CD4-positive, alpha-beta T cell (primary cell): ENCODE data around the gene PIAS2. TPM values are rescaled to one million over a fixed set of nuclear protein-coding genes. Genes with fewer than 3 reads are reported as not detected.
"Not testable (repeated sequence)": the region's sequence is repeated elsewhere in the genome, so short reads cannot be mapped to it uniquely, and the experiment has no call there.

Source experiments
- ATAC-seq: fragments of 200-7000 bp; cut with Tn5 transposase; one replicate; pipeline ENCODE4 v1.10.0; 2022; ENCODE audit warnings: mild to moderate bottlenecking; ENCODE audit not compliant: poor library complexity
- CTCF ChIA-PET: fragments of 350-600 bp; sonication (Branson Sonifier 250); formaldehyde crosslinking; loops from one replicate; lab custom pipeline; 2021; ENCODE audit warnings: antibody characterized with exemption, inconsistent platforms; lab: Charles Lee
- POLR2A ChIA-PET: fragments of 350-600 bp; sonication (Branson Sonifier 250); formaldehyde crosslinking; loops from one replicate; lab custom pipeline; 2021; ENCODE audit warnings: antibody characterized with exemption, inconsistent platforms; lab: Charles Lee
- DNase-seq, 14 experiments: peaks; one replicate each; pipeline ENCODE4 v3.0.0-alpha.2; 2013 to 2020; ENCODE audit warnings: mixed read lengths in 2 of 14
- H3K27ac ChIP-seq, 2 donors: one replicate each; pipeline versions ENCODE4 v1.5.1 to v1.7.0; 2013; ENCODE audit warnings: low read length in 2 of 2, low read depth in 1 of 2, mild to moderate bottlenecking in 1 of 2
- H3K27me3 ChIP-seq, 2 experiments: 1 replicate in 1 of 2; 2 replicates in 1 of 2; pipeline versions ENCODE4 v1.6.1 to v1.7.0; 2013; ENCODE audit warnings: low read length in 2 of 2, control low read depth in 1 of 2, mild to moderate bottlenecking in 1 of 2, moderate library complexity in 1 of 2; ENCODE audit not compliant: insufficient read depth in 2 of 2, control insufficient read depth in 1 of 2
- H3K36me3 ChIP-seq: one replicate; pipeline ENCODE4 v1.6.1; 2013; ENCODE audit warnings: low read length, control low read depth; ENCODE audit not compliant: insufficient read depth
- H3K4me1 ChIP-seq: one replicate; pipeline ENCODE4 v1.6.1; 2013; ENCODE audit warnings: low read length, control low read depth; ENCODE audit not compliant: insufficient read depth
- H3K4me3 ChIP-seq: one replicate; pipeline ENCODE4 v1.5.1; 2013; ENCODE audit warnings: mild to moderate bottlenecking, low read length, moderate library complexity
- H3K9me3 ChIP-seq, 2 experiments: 1 replicate in 1 of 2; 2 replicates in 1 of 2; pipeline versions ENCODE4 v1.6.1 to v1.7.0; 2013; ENCODE audit warnings: low read length in 2 of 2, mild to moderate bottlenecking in 2 of 2, control low read depth in 1 of 2, moderate library complexity in 1 of 2; ENCODE audit not compliant: control insufficient read depth in 1 of 2, insufficient read depth in 1 of 2
- H3K27ac Mint-ChIP-seq: one replicate; pipeline ENCODE4 v1.8.0; 2020; ENCODE audit warnings: mixed read lengths
- H3K27me3 Mint-ChIP-seq: one replicate; pipeline ENCODE4 v1.8.0; 2021; ENCODE audit warnings: mixed read lengths
- H3K36me3 Mint-ChIP-seq: one replicate; pipeline ENCODE4 v1.8.0; 2021; ENCODE audit warnings: low read depth, mixed read lengths
- H3K4me1 Mint-ChIP-seq: one replicate; pipeline ENCODE4 v1.8.0; 2021; ENCODE audit warnings: low read depth, mixed read lengths
- H3K4me3 Mint-ChIP-seq: one replicate; pipeline ENCODE4 v1.8.0; 2020; ENCODE audit warnings: mild to moderate bottlenecking, mixed read lengths
- H3K9me3 Mint-ChIP-seq: one replicate; pipeline ENCODE4 v1.8.0; 2020; ENCODE audit warnings: mixed read lengths
- intact Hi-C, 2 experiments: fragments of 100-400 bp; cut with DNase I in 1 of 2; cut with micrococcal nuclease in 1 of 2; formaldehyde crosslinking; loops; one replicate each; pipeline versions ENCODE4 v1.15.1 to v1.9.0; 2023 to 2025; cut with DNase I, micrococcal nuclease
- polyA plus RNA-seq, 2 donors: library from polyadenylated mRNA; unstranded; fragments of 120-200 nt; gene quantifications; one replicate each; pipeline ENCODE4 v1.2.1, GENCODE V29; 2013
- total RNA-seq, 174 experiments: library from RNA in 2 of 174; stranded (reverse) in 2 of 174; gene quantifications; one replicate each; pipeline ENCODE4 v1.2.3 and lab custom pipeline; 2021 to 2026
- TF ChIP-seq, protein P1 (sequence below): fragments of 200-600 bp; IDR thresholded peaks from one replicate; pipeline ENCODE4 v1.8.0; 2022; ENCODE audit warnings: antibody characterized with exemption, mild to moderate bottlenecking

The PIAS2 gene, protein sequence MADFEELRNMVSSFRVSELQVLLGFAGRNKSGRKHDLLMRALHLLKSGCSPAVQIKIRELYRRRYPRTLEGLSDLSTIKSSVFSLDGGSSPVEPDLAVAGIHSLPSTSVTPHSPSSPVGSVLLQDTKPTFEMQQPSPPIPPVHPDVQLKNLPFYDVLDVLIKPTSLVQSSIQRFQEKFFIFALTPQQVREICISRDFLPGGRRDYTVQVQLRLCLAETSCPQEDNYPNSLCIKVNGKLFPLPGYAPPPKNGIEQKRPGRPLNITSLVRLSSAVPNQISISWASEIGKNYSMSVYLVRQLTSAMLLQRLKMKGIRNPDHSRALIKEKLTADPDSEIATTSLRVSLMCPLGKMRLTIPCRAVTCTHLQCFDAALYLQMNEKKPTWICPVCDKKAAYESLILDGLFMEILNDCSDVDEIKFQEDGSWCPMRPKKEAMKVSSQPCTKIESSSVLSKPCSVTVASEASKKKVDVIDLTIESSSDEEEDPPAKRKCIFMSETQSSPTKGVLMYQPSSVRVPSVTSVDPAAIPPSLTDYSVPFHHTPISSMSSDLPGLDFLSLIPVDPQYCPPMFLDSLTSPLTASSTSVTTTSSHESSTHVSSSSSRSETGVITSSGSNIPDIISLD
- total RNA-seq (10 to 100 TPM; 32.0 to 36.3 TPM), total RNA-seq (lab: John Stamatoyannopoulos, UW) (26.3 to 87.3 (median 45.1) reads per million in 172 experiments)
- 11.7 TPM for polyA plus RNA-seq (2013, experiment 1 of 2)
- 14.3 TPM for polyA plus RNA-seq (2013, experiment 2 of 2)

DNA sequence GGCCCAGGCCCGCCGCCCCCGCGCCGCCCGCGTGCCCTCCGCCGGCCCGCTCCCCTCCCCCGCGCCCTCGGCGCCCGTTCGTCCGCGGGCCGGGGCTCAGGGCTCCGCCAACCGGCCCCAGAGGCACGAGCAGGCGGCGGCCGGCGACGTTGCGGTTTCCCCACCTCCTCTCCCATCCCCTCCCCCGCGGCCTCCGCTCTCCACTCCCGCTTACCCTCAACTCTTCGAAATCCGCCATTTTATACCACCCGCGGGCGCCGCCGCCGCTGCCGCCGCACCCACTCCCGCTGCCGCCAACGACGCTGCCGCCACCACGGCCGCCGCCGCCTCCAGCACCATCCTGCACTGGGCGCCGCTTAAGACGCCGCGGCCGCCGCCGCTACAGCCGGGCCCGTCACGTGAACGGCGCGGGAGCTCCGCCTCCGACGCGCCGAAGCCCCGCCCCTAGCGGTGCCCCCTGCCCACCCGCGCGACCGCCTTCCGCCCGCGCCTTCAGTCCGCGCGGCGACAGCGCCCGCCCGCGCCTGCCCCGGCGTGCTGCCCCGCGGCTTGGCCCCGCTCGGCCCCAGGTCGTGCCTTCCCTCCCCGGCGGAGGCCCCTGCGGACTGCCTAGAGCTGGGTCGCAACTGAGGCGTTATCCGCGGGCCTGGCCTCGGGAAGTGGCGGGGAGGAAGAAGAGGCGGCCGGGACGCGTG is at the start of gene PIAS2, which contains the start of gene KATNAL2:
Gene PIAS2 (minus strand): TSS at position 400 of the 695 bp plus-strand sequence. CDS start 162 bp downstream, at position 238.
Gene KATNAL2 (plus strand): TSS at position 495 of the 695 bp plus-strand sequence. CDS start 29,271 bp downstream, outside the sequence.
- POLR2A ChIA-PET = interaction anchor here (1.0 to 2.2 kb wide), 3 partner anchors 12 to 233 kb away, joined by 3 to 19 read pairs (median 3); partner anchors contain the start of gene HDHD2
- H3K4me1 Mint-ChIP-seq = peaks cover 55% of the 10 kb centered on the region
- peak within 1 kb of the TSS in 1 of 2 donors; percentile 56 for H3K27ac ChIP-seq

DNA sequence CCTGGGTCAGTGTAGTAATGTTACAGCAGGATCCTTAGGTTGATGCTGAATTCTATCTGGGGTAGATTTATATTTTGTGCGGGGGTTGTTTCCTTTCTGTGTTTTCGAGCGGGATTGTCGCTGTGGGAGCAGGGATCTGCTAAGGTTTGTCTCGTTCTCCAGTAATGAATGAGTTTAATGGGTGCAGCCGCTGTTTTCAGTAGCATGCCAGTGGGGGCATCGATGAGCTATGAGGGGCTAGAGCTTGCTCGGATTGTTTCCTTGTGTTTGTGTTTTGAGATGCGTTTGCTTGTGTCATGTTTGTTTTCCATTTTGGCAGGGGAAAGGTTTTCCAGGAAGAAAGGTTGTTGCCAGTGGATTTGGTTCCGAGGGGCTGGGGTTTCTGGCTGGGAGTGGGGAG is 49.0 kb upstream of the PIAS2 start:
- intact Hi-C loops, H3K27me3 ChIP-seq, CTCF ChIA-PET, H3K27me3 Mint-ChIP-seq, H3K36me3 Mint-ChIP-seq, ATAC-seq, H3K36me3 ChIP-seq, H3K9me3 Mint-ChIP-seq, H3K27ac ChIP-seq, H3K4me1 Mint-ChIP-seq, H3K4me3 Mint-ChIP-seq, H3K9me3 ChIP-seq, DNase-seq, H3K4me3 ChIP-seq, H3K27ac Mint-ChIP-seq, H3K4me1 ChIP-seq, POLR2A ChIA-PET: not testable (repeated sequence)

More for the DNA sequence above, at the start of gene PIAS2, which contains the start of gene KATNAL2:
- Mint-ChIP-seq H3K27me3 (no peaks in the 10 kb centered on the region), H3K36me3 (peaks cover 5% of the 10 kb centered on the region), H3K4me3 (peak within 1 kb of the TSS; percentile 97), H3K9me3 (no peaks in the 10 kb centered on the region), H3K27ac (peak within 1 kb of the TSS; percentile 92)
- intact Hi-C loops = loop anchor here in 1 of 2 experiments (10.0 kb wide), 3 partner anchors 238 to 742 kb away; partner anchors contain the start of gene HDHD2
- TF ChIP-seq, protein P1, sequence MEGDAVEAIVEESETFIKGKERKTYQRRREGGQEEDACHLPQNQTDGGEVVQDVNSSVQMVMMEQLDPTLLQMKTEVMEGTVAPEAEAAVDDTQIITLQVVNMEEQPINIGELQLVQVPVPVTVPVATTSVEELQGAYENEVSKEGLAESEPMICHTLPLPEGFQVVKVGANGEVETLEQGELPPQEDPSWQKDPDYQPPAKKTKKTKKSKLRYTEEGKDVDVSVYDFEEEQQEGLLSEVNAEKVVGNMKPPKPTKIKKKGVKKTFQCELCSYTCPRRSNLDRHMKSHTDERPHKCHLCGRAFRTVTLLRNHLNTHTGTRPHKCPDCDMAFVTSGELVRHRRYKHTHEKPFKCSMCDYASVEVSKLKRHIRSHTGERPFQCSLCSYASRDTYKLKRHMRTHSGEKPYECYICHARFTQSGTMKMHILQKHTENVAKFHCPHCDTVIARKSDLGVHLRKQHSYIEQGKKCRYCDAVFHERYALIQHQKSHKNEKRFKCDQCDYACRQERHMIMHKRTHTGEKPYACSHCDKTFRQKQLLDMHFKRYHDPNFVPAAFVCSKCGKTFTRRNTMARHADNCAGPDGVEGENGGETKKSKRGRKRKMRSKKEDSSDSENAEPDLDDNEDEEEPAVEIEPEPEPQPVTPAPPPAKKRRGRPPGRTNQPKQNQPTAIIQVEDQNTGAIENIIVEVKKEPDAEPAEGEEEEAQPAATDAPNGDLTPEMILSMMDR = no peak
- Histone ChIP-seq H3K36me3 (no peaks in the 10 kb centered on the region), H3K27me3 (no peaks in the 10 kb centered on the region), H3K4me1 (peaks cover 23% of the 10 kb centered on the region), H3K9me3 (no peaks in the 10 kb centered on the region), H3K4me3 (peak within 1 kb of the TSS; percentile 82)
- ATAC-seq (peak; percentile 86), DNase-seq (peak; percentile 55 to 90 (median 70))
- CTCF ChIA-PET = interaction anchor here (1.4 kb wide), 1 partner anchor 23 kb away, joined by 3 read pairs; no protein-coding TSS in a partner anchor

DNA sequence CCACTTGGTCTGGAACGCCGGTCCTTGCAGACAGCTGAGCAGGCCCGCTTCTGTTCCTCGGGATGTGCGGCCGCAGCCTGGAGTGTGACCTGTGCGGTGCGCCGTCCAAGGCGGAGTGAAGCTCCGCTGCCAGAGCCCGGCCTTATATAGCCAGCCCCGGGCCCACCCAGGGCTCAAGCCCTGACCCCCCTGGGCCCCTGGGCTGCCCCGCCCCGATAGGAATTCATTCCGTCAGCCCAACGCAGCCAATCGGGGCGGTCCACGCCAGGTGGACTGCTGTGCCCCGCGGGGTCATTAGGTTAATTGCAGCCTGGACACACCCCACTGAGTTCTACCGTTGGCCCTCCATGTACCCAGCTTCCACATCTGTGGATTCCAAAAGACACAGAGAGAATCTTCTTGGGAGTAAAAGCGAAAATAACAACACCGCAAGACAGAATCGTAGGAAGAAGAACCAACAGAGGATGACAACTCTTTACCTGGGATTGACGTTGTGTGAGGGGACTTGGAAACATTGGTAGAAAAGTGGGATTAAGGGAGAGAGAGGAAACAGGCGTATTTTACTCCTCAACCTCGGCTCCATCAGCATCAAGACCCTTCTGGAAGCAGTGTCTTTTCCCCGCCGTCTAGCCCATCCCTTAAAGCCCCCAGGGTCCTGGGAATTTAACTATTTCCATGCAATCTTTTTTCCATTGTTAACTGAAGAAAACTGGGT is 47.4 kb upstream of the PIAS2 start:
- H3K27ac ChIP-seq, CTCF ChIA-PET, H3K9me3 Mint-ChIP-seq, DNase-seq, intact Hi-C loops, H3K36me3 ChIP-seq, H3K4me1 ChIP-seq, H3K9me3 ChIP-seq, H3K4me3 Mint-ChIP-seq, ATAC-seq, H3K4me3 ChIP-seq, H3K27me3 Mint-ChIP-seq, H3K36me3 Mint-ChIP-seq, H3K4me1 Mint-ChIP-seq, H3K27ac Mint-ChIP-seq, H3K27me3 ChIP-seq, POLR2A ChIA-PET: not testable (repeated sequence)

DNA sequence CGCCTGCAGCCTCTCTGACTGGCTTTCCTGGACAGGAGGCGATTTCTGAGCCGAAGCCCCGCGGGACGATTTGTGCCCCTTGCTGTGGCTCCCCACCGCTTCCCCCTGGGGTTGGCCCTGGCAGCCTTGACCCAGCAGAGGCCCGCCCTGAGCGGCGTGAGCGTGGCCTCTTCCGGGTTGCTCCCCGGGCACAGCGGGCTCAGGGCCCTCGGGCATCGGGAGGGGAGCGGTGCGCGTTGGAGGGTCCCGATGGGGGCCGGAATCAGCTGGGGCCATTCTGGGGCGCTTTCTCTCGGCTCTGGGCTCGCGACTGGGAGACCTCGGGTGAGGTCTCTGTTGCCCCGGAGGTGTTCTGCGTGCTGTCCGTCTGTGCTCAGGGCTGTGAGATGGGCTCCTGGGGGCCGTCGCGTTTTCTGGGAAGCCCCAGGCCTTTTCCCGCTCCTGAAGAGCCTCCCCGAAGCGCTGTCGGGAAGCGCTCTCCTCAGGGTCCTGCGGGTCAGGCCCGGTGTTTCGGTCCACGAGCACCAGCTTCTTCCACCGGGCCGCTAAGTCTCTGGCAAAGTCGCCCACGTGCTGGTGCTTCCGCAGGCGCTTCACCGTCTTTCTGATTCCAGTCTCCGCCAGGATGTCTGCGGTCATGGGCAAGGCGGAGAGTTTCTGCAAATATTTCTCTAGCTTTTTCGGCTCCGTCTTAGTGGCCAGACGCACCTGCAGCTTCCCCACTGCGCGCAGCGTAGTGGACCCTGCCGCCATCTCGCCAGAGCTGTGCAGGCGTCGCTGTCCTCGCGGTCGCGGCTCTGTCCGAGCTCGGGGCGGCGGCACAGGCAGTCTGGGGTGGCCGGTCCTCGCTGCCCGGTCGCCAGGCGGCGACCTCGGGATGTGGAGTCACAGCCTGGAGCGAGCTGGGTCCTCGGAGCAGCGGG is 46.6 kb upstream of the PIAS2 start:
- DNase-seq, H3K36me3 ChIP-seq, H3K27ac Mint-ChIP-seq, H3K36me3 Mint-ChIP-seq, CTCF ChIA-PET, ATAC-seq, H3K9me3 ChIP-seq, H3K4me1 ChIP-seq, H3K9me3 Mint-ChIP-seq, H3K4me1 Mint-ChIP-seq, H3K27me3 ChIP-seq, intact Hi-C loops, H3K4me3 ChIP-seq, POLR2A ChIA-PET, H3K27ac ChIP-seq, H3K27me3 Mint-ChIP-seq, H3K4me3 Mint-ChIP-seq: not testable (repeated sequence)
